Bronchial epithelial cell (primary cell): Measurements from ENCODE around the gene DAB2IP. TPM values are rescaled to one million over a fixed set of nuclear protein-coding genes. Genes with fewer than 3 reads are reported as not detected.
A peak's percentile ranks its signal among the peaks of the same experiment; 100 is the strongest.

ENCODE experiments used
- DNase-seq: peaks from one replicate; pipeline ENCODE4 v3.0.0-alpha.2; 2010; ENCODE audit warnings: low read depth
- FAIRE-seq: peaks from 2 replicates; lab custom pipeline; 2011; peaks lifted over from hg19 to GRCh38; lab: Jason Lieb, UNC
- H3K27me3 ChIP-seq: 2 replicates; pipeline ENCODE4 v1.5.1; 2011; ENCODE audit warnings: low read length; ENCODE audit not compliant: control insufficient read depth, insufficient read depth
- H3K36me3 ChIP-seq: 2 replicates; pipeline ENCODE4 v1.5.1; 2011; ENCODE audit warnings: low read length; ENCODE audit not compliant: control insufficient read depth, insufficient read depth
- H3K4me3 ChIP-seq: 2 replicates; pipeline ENCODE4 v1.5.1; 2011; ENCODE audit warnings: mild to moderate bottlenecking, low read depth, low read length, control low read depth
- CTCF ChIP-seq: IDR thresholded peaks from 2 replicates; pipeline ENCODE4 v1.5.1; 2011; ENCODE audit warnings: mild to moderate bottlenecking, moderate library complexity, low read length, control low read depth, inconsistent platforms; ENCODE audit not compliant: insufficient read depth, severe bottlenecking
- total RNA-seq: library from RNA; depleted of rRNA; stranded (reverse); fragments of >200 nt; gene quantifications from 2 replicates; pipeline ENCODE4 v1.2.1, GENCODE V29; 2014

Gene DAB2IP
- total RNA-seq, 1 donor from 2014 or later = 8.4 TPM

GRCh38 chr9:121651008-121651294 is 483 bp upstream of the DAB2IP start:
- FAIRE-seq = no peak
- H3K27me3 ChIP-seq = peaks cover 16% of the 10 kb centered on the region
- H3K4me3 ChIP-seq = peak overlapping the region; percentile 29
- H3K36me3 ChIP-seq = no peaks in the 10 kb centered on the region
- no peak for DNase-seq
- no peak for TF ChIP-seq CTCF

GRCh38 chr9:121652021-121652837 is 795 bp downstream of the DAB2IP start:
- TF ChIP-seq CTCF = no peak
- Histone ChIP-seq H3K4me3 (peak overlapping the region; percentile 29), H3K36me3 (no peaks in the 10 kb centered on the region), H3K27me3 (peaks cover 16% of the 10 kb centered on the region)
- no peak for DNase-seq
- no peak for FAIRE-seq

- H3K27me3 ChIP-seq = peaks cover 16% of the 10 kb centered on the region
Measured at GRCh38 chr9:121652838-121653231, 1.4 kb downstream of the DAB2IP start.

GRCh38 chr9:121654499-121655140 is 3.2 kb downstream of the DAB2IP start:
- no peak for TF ChIP-seq CTCF
- Histone ChIP-seq H3K36me3 (no peaks in the 10 kb centered on the region), H3K4me3 (no peak overlapping the region), H3K27me3 (peaks cover 16% of the 10 kb centered on the region)
- FAIRE-seq (peak; percentile 66), DNase-seq (no peak)

More at GRCh38 chr9:121652838-121653231, 1.4 kb downstream of the DAB2IP start:
- DNase-seq (no peak), FAIRE-seq (peak; percentile 32)
- no peaks in the 10 kb centered on the region for H3K36me3 ChIP-seq
- TF ChIP-seq CTCF = no peak
- H3K4me3 ChIP-seq = no peak overlapping the region

GRCh38 chr9:121655231-121655755 is 3.9 kb downstream of the DAB2IP start:
- no peak for DNase-seq
- no peaks in the 10 kb centered on the region for H3K36me3 ChIP-seq
- no peak for FAIRE-seq
- H3K4me3 ChIP-seq = no peak overlapping the region
- no peak for TF ChIP-seq CTCF
- H3K27me3 ChIP-seq = peaks cover 16% of the 10 kb centered on the region
